PC-3 (cell line): ENCODE measurements around the gene XYLT2. TPM values are rescaled to one million over a fixed set of nuclear protein-coding genes. Genes with fewer than 3 reads are reported as not detected.

Source experiments
- ATAC-seq: fragments of 200-7000 bp; cut with Tn5 transposase; 2 replicates; pipeline ENCODE4 v1.9.1; 2020; ENCODE audit warnings: mild to moderate bottlenecking, moderate library complexity
- BruUV-seq: library from RNA; stranded (reverse); fragments of 400-500 nt; replicated peaks from 2 replicates; lab custom pipeline; 2021; lab: Mats Ljungman, UMichigan
- CTCF ChIA-PET: fragments of 300-600 bp; sonication (Branson Sonifier 250); formaldehyde crosslinking; loops from one replicate; lab custom pipeline; 2022; ENCODE audit warnings: antibody characterized with exemption; lab: Charles Lee
- POLR2A ChIA-PET: fragments of 300-600 bp; sonication (Branson Sonifier 250); formaldehyde crosslinking; loops from one replicate; lab custom pipeline; 2022; ENCODE audit warnings: antibody characterized with exemption; ENCODE audit not compliant: unreplicated experiment; lab: Charles Lee
- DNase-seq: peaks from one replicate; pipeline ENCODE4 v3.0.0-alpha.2; 2015
- H2AFZ ChIP-seq: fragments of 300-600 bp; sonication (generic); 2 replicates; pipeline ENCODE4 v1.6.0; 2016; ENCODE audit warnings: antibody characterized with exemption, low read length
- H3F3A ChIP-seq: fragments of 300-600 bp; sonication (generic); one replicate; pipeline ENCODE4 v1.6.0; 2017; ENCODE audit warnings: antibody characterized with exemption, low read length, control low read depth, mild to moderate bottlenecking; ENCODE audit not compliant: unreplicated experiment
- H3K27ac ChIP-seq: fragments of 300-600 bp; sonication (generic); 2 replicates; pipeline ENCODE4 v1.5.1; 2016; ENCODE audit warnings: mild to moderate bottlenecking, low read length
- H3K27me3 ChIP-seq: fragments of 300-600 bp; sonication (generic); 2 replicates; pipeline ENCODE4 v1.6.1; 2016; ENCODE audit warnings: low read length, mixed read lengths
- H3K36me3 ChIP-seq: fragments of 300-600 bp; sonication (generic); 2 replicates; pipeline ENCODE4 v1.6.1; 2016; ENCODE audit warnings: low read depth, mixed run types, low read length, mixed read lengths
- H3K4me1 ChIP-seq: fragments of 300-600 bp; sonication (generic); 2 replicates; pipeline ENCODE4 v1.5.1; 2016; ENCODE audit warnings: low read length; ENCODE audit not compliant: insufficient read depth
- H3K4me2 ChIP-seq: fragments of 300-600 bp; sonication (generic); 2 replicates; pipeline ENCODE4 v1.6.0; 2016; ENCODE audit warnings: low read length
- H3K4me3 ChIP-seq: fragments of 300-600 bp; sonication (generic); 2 replicates; pipeline ENCODE4 v1.5.1; 2016; ENCODE audit warnings: mild to moderate bottlenecking, low read length, mixed read lengths
- H3K79me2 ChIP-seq: fragments of 300-600 bp; sonication (generic); 2 replicates; pipeline ENCODE4 v1.6.1; 2017; ENCODE audit warnings: low read length, mixed read lengths
- H3K9ac ChIP-seq: fragments of 300-600 bp; sonication (generic); 2 replicates; pipeline ENCODE4 v1.6.0; 2016; ENCODE audit warnings: mild to moderate bottlenecking, low read length
- H3K9me2 ChIP-seq: fragments of 300-600 bp; sonication (generic); replicated peaks from 2 replicates; pipeline ENCODE4 v1.6.1; 2016; ENCODE audit warnings: mixed run types, low read length, mixed read lengths
- H3K9me3 ChIP-seq: fragments of 300-600 bp; sonication (generic); 2 replicates; pipeline ENCODE4 v1.6.1; 2016; ENCODE audit warnings: low read length, mixed read lengths
- H4K20me1 ChIP-seq: fragments of 300-600 bp; sonication (generic); 2 replicates; pipeline ENCODE4 v1.6.1; 2016; ENCODE audit warnings: low read length, mixed read lengths
- CTCF ChIP-seq: fragments of 300-600 bp; sonication (generic); conservative IDR thresholded peaks from 2 replicates; pipeline ENCODE4 v1.5.1; 2017; ENCODE audit warnings: antibody characterized with exemption, low read depth, mild to moderate bottlenecking, low read length
- EZH2 ChIP-seq: fragments of 300-600 bp; sonication (generic); IDR thresholded peaks from one replicate; pipeline ENCODE4 v1.6.1; 2017; ENCODE audit warnings: antibody characterized with exemption, mild to moderate bottlenecking, low read length; ENCODE audit not compliant: unreplicated experiment
- EZH2phosphoT487 ChIP-seq: fragments of 300-600 bp; sonication (generic); IDR thresholded peaks from 2 replicates; pipeline ENCODE4 v1.6.1; 2018; ENCODE audit warnings: mild to moderate bottlenecking, antibody characterized with exemption, low read length, borderline replicate concordance
- intact Hi-C: fragments of 100-400 bp; cut with micrococcal nuclease; formaldehyde crosslinking; loops from 2 replicates; pipeline ENCODE4 v1.9.0; 2023
- total RNA-seq: library from RNA; depleted of rRNA; stranded (reverse); fragments of >200 nt; gene quantifications from 2 replicates; pipeline ENCODE4 v1.2.3, GENCODE V29; 2014

The XYLT2 gene
- total RNA-seq, 1 experiment from 2014 or later = 53.5 TPM

- Histone ChIP-seq H3K36me3 (no peaks in the 10 kb centered on the region), H3K4me1 (no peaks in the 10 kb centered on the region), H3K4me3 (no peak overlapping the region), H3K9me2 (no peaks in the 10 kb centered on the region), H3K79me2 (no peaks in the 10 kb centered on the region), H3F3A (no peaks in the 10 kb centered on the region), H3K27me3 (no peaks in the 10 kb centered on the region), H3K9ac (no peak overlapping the region), H3K9me3 (no peaks in the 10 kb centered on the region), H2AFZ (no peak overlapping the region), H4K20me1 (no peaks in the 10 kb centered on the region), H3K4me2 (no peak overlapping the region), H3K27ac (no peak overlapping the region)
- POLR2A ChIA-PET = interaction anchor here (0.6 kb wide), 1 partner anchor 36 kb away, joined by 3 read pairs; no protein-coding TSS in a partner anchor
- CTCF ChIA-PET = no interaction called here
- ATAC-seq = no peak
- no TSS peak for BruUV-seq
- no peak for DNase-seq
- TF ChIP-seq EZH2 (no peak), CTCF (no peak), EZH2phosphoT487 (no peak)
- intact Hi-C loops = no loop called here
These were observed 41.0 kb upstream of the XYLT2 start for GRCh38 chr17:50304781-50305404.

- no peaks in the 10 kb centered on the region for H4K20me1 ChIP-seq
These were observed 38.3 kb upstream of the XYLT2 start for GRCh38 chr17:50307654-50308053.

More at GRCh38 chr17:50307654-50308053, 38.3 kb upstream of the XYLT2 start:
- ATAC-seq = no peak
- intact Hi-C loops = no loop called here
- no TSS peak for BruUV-seq
- Histone ChIP-seq H3K27ac (no peak overlapping the region), H3K79me2 (no peaks in the 10 kb centered on the region), H3K4me2 (no peak overlapping the region), H3K9me2 (no peaks in the 10 kb centered on the region), H3K4me3 (no peak overlapping the region), H3F3A (no peaks in the 10 kb centered on the region), H3K9me3 (no peaks in the 10 kb centered on the region), H3K4me1 (no peaks in the 10 kb centered on the region), H3K9ac (no peak overlapping the region), H2AFZ (no peak overlapping the region), H3K27me3 (no peaks in the 10 kb centered on the region), H3K36me3 (no peaks in the 10 kb centered on the region)
- no peak for DNase-seq
- TF ChIP-seq EZH2 (no peak), CTCF (no peak), EZH2phosphoT487 (no peak)
- ChIA-PET POLR2A (no interaction called here), CTCF (no interaction called here)
